OCI-LY3 (cell line): Measurements from ENCODE around the gene PANK4.

ENCODE experiments used
- EZH2phosphoT487 ChIP-seq: fragments of 200-600 bp; shearing (Covaris generic); IDR thresholded peaks from 2 replicates; pipeline ENCODE4 v1.6.1; 2018; ENCODE audit warnings: antibody characterized with exemption, mixed run types, low read depth
- TF ChIP-seq, protein P1 (sequence below): fragments of 200-600, 300-600 bp; sonication (generic); IDR thresholded peaks from 2 replicates; pipeline ENCODE4 v1.5.1; 2014; ENCODE audit warnings: antibody characterized with exemption, low read length, low read depth

DNA sequence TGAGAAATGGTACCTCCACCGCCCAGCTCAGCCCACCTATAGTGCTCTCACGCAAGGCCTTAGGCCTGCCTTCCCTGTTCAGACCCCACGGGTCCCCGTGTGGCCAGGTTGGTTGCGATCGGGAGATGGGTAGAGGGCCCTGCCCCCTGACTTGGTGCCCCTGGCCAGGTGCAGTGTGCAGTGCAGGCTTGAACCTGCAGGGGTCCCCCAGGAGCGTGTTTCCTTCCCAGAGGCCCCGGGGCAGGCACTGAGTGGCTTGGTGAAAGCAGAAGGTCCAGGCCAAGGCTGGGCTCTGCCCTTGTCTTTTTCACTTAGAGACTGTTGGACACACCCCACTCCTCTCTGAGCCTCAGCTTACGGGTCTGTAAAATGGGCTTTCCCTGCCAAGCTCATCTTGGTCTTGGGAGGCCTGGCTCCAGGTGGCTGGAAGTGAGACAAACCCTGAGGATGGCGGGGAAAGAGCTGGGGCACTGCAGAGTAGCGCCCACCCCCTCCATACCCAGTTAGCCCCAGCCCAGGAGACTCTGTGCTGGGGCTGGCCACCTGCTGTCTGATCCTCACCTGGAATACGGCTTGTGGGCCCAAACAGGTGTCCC, 13.0 kb upstream of the PANK4 start:
- TF ChIP-seq, protein P1, sequence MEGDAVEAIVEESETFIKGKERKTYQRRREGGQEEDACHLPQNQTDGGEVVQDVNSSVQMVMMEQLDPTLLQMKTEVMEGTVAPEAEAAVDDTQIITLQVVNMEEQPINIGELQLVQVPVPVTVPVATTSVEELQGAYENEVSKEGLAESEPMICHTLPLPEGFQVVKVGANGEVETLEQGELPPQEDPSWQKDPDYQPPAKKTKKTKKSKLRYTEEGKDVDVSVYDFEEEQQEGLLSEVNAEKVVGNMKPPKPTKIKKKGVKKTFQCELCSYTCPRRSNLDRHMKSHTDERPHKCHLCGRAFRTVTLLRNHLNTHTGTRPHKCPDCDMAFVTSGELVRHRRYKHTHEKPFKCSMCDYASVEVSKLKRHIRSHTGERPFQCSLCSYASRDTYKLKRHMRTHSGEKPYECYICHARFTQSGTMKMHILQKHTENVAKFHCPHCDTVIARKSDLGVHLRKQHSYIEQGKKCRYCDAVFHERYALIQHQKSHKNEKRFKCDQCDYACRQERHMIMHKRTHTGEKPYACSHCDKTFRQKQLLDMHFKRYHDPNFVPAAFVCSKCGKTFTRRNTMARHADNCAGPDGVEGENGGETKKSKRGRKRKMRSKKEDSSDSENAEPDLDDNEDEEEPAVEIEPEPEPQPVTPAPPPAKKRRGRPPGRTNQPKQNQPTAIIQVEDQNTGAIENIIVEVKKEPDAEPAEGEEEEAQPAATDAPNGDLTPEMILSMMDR = peak; percentile 29; the same call in 1 of the 2 replicates
- TF ChIP-seq EZH2phosphoT487 = no peak
